HEK293T (cell line): ENCODE measurements around the gene SHROOM1.

Source experiments
- CTCF ChIA-PET: fragments of 350-600 bp; formaldehyde crosslinking; extraction: SDS; loops from one replicate; lab custom pipeline; 2021; ENCODE audit warnings: antibody characterized with exemption, inconsistent platforms; lab: Yijun Ruan, JAX
- POLR2A ChIA-PET: fragments of 350-600 bp; formaldehyde crosslinking; extraction: SDS; loops from one replicate; lab custom pipeline; 2020; ENCODE audit warnings: antibody characterized with exemption, inconsistent platforms; lab: Yijun Ruan, JAX
- DNase-seq: peaks from one replicate; pipeline ENCODE4 v3.0.0; 2012; ENCODE audit warnings: mixed read lengths; ENCODE audit errors: extremely low spot score
- ARNT ChIP-seq: fragments of 450-650 bp; IDR thresholded peaks from 2 replicates; pipeline ENCODE4 v1.6.1; 2017; ENCODE audit warnings: mild to moderate bottlenecking
- BHLHE40 ChIP-seq: fragments of 450-650 bp; IDR thresholded peaks from 2 replicates; pipeline ENCODE4 v1.6.1; 2016; ENCODE audit warnings: mild to moderate bottlenecking, moderate library complexity, borderline replicate concordance
- CTBP1 ChIP-seq: fragments of 450-650 bp; IDR thresholded peaks from 2 replicates; pipeline ENCODE4 v1.6.1; 2016; ENCODE audit warnings: borderline replicate concordance
- ELF4 ChIP-seq: fragments of 450-650 bp; IDR thresholded peaks from 2 replicates; pipeline ENCODE4 v1.6.1; 2017; ENCODE audit warnings: antibody characterized with exemption
- FOXA1 ChIP-seq: fragments of 450-650 bp; IDR thresholded peaks from 2 replicates; pipeline ENCODE4 v1.6.1; 2016; ENCODE audit warnings: mild to moderate bottlenecking
- FOXK2 ChIP-seq: fragments of 450-650 bp; IDR thresholded peaks from 2 replicates; pipeline ENCODE4 v1.6.1; 2016; ENCODE audit warnings: mild to moderate bottlenecking
- FOXM1 ChIP-seq: fragments of 450-650 bp; IDR thresholded peaks from 2 replicates; pipeline ENCODE4 v1.6.1; 2017; ENCODE audit warnings: mild to moderate bottlenecking, borderline replicate concordance
- HDGF ChIP-seq: fragments of 450-650 bp; IDR thresholded peaks from 2 replicates; pipeline ENCODE4 v1.6.1; 2017; ENCODE audit warnings: antibody characterized with exemption, borderline replicate concordance
- L3MBTL2 ChIP-seq: fragments of 450-650 bp; conservative IDR thresholded peaks from 2 replicates; pipeline ENCODE4 v1.6.1; 2016; ENCODE audit warnings: mild to moderate bottlenecking
- LEF1 ChIP-seq: fragments of 450-650 bp; IDR thresholded peaks from 2 replicates; pipeline ENCODE4 v1.6.1; 2017; ENCODE audit warnings: mild to moderate bottlenecking, borderline replicate concordance
- NFRKB ChIP-seq: fragments of 450-650 bp; IDR thresholded peaks from 2 replicates; pipeline ENCODE4 v1.6.1; 2016; ENCODE audit warnings: mild to moderate bottlenecking, moderate library complexity
- SP1 ChIP-seq: fragments of 450-650 bp; IDR thresholded peaks from 2 replicates; pipeline ENCODE4 v1.6.1; 2017
- SUZ12 ChIP-seq: fragments of 450-650 bp; IDR thresholded peaks from 2 replicates; pipeline ENCODE4 v1.6.1; 2016; ENCODE audit warnings: mild to moderate bottlenecking
- TARDBP ChIP-seq: fragments of 450-650 bp; IDR thresholded peaks from 2 replicates; pipeline ENCODE4 v1.6.1; 2016
- ZNF384 ChIP-seq: fragments of 450-650 bp; IDR thresholded peaks from 2 replicates; pipeline ENCODE4 v1.6.1; 2016
- TF ChIP-seq, protein P1 (sequence below): fragments of 450-650 bp; IDR thresholded peaks from 2 replicates; pipeline ENCODE4 v1.6.1; 2016

Gene SHROOM1

DNA sequence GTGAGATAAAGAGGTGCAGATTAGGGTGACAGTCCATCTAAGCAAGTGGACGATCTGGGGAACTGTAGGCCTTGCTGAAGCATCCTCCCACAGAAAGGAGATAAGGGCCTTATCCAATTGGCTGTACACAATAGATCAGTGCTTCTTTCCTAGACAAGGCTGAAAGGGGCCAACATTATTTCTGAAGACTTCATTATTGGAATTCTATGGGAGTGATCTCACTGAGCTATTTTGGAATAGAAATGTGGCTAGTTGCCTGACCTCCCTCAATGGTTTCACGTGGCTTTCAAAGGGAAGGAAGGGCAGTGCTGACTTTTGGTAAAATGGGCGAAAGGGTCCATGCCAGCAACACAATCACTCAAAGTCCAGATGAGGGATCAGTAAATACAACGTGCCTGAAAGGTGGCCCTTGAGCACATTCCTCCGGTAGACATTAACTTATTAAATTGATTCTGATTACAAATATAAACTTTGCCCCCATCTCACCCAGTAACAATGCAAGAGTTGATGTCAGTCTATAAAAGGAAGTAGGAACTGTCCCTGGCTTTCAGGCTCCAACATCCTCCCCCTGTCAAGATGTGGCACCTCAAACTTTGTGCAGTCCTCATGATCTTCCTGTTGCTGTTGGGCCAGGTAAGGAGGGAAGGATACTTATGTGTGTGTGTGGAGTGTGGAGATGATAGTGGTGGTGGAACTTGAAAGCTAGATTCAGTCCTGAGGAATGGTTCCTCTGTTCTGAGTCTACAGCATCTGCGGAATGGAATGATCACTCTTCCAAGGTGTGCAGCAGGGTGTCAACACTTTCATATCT lies 42.9 kb upstream of the SHROOM1 start, which contains the start of gene LEAP2:
Gene LEAP2 (plus strand): TSS at position 550 of the 811 bp plus-strand sequence. CDS start 27 bp downstream, at position 577.
- ChIA-PET POLR2A (interaction anchor here (1.6 kb wide), 1 partner anchor 43 kb away, joined by 4 read pairs; the partner anchor contains the start of gene SHROOM1), CTCF (interaction anchor here (1.5 kb wide), 1 partner anchor 10 kb away, joined by 4 read pairs; no protein-coding TSS in a partner anchor)
- TF ChIP-seq NFRKB (no peak), ELF4 (no peak)
- no peak for DNase-seq

DNA sequence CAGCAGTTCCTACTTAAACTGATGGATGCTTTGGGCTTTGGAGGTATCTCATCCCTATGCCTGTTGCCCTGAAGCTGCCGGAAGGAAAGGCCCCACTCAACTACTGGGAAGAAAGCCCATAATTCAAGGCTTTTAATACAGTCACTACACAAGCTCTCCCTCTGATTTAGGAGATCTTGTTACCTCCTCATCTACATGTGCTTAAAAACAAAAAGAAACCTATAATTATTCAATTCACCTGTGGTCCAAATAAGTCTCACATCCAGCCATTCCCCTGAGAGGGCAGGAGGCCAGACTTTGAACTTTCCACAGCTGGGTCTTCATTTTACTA lies 42.3 kb upstream of the SHROOM1 start:
- no peak for TF ChIP-seq NFRKB
- TF ChIP-seq, protein P1, sequence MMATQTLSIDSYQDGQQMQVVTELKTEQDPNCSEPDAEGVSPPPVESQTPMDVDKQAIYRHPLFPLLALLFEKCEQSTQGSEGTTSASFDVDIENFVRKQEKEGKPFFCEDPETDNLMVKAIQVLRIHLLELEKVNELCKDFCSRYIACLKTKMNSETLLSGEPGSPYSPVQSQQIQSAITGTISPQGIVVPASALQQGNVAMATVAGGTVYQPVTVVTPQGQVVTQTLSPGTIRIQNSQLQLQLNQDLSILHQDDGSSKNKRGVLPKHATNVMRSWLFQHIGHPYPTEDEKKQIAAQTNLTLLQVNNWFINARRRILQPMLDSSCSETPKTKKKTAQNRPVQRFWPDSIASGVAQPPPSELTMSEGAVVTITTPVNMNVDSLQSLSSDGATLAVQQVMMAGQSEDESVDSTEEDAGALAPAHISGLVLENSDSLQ, result no peak
- no peak for TF ChIP-seq HDGF
- no peak for TF ChIP-seq L3MBTL2
- TF ChIP-seq CTBP1, result no peak
- no peak for TF ChIP-seq FOXK2
- TF ChIP-seq ARNT, result no peak
- TF ChIP-seq SP1, result no peak
- no peak for TF ChIP-seq ELF4
- no peak for TF ChIP-seq TARDBP
- no peak for TF ChIP-seq SUZ12
- no peak for TF ChIP-seq BHLHE40
- TF ChIP-seq ZNF384, result no peak
- TF ChIP-seq FOXA1, result no peak
- TF ChIP-seq FOXM1, result no peak
- POLR2A ChIA-PET, result interaction anchor here (1.6 kb wide), 1 partner anchor 42 kb away, joined by 4 read pairs; the partner anchor contains the start of gene SHROOM1

DNA sequence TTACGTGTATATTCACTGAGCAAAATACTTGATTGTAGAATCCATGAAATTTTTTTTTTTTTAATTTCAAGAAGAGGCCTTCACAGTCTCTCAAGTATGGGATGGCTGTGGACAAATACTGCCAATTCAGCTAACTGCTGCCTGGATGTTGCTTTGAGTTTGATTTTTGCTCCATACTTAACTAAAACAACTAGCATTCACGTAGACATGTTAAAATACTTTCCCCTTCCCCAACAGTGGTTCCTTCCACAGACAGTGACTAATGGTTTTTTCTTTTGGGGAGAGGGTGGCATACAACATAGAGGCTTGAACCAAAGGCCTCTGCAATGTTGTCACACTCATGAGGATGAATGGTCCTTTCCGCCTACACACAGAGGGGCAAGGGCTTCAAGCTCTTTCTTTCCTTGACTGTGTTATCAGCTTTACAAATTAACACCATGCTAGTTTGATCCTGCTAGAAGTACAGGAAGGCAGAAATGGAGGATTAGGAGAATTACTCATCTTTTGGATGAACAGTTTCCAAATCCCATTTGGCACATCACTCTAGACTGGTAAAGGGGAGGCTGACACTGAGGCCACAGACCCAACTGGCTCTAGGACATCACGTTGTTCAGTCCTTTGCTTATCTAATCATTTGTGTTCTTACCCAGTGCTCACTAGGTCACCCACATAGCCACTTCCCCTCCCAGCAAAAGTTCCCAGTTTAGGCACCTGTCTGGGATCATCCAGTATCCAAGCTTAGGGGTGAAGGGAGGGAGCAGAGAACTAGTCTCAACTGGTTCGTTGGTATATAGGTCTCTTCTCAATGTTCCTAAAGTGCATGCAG lies 41.2 kb upstream of the SHROOM1 start:
- POLR2A ChIA-PET, result interaction anchor here (0.8 to 1.6 kb wide), 4 partner anchors 12 to 134 kb away, joined by 3 to 4 read pairs (median 4); partner anchors contain the start of genes KIF3A and SHROOM1
- DNase-seq, result no peak
- TF ChIP-seq, protein P1, result no peak
- TF ChIP-seq SP1 (no peak), BHLHE40 (no peak), SUZ12 (no peak)
- CTCF ChIA-PET, result interaction anchor here (1.0 kb wide), 1 partner anchor 11 kb away, joined by 5 read pairs; no protein-coding TSS in a partner anchor

More for the DNA sequence above, 42.3 kb upstream of the SHROOM1 start:
- CTCF ChIA-PET, result no interaction called here
- DNase-seq, result no peak

DNA sequence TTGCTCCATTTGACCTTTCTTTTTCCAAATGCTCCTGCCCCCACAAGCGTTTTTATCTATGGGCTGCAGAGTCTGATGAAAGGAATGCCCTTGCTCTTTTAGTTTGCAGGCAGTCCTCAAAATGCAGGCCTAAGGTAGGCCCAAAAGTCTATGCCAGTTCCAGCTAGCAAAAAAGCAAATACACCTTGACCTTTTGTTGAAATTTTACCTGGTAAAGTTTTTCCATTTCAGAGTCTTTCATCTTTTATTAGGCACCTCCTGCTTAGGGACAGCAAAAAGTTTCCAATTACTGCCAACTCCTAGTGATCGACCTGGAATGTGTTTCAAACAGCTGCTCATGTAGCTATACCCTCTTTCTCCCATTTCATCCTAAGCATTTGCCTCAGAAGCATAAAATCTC lies 40.4 kb upstream of the SHROOM1 start:
- CTCF ChIA-PET, result interaction anchor here (1.1 kb wide), 1 partner anchor 12 kb away, joined by 3 read pairs; no protein-coding TSS in a partner anchor
- POLR2A ChIA-PET, result interaction anchor here (0.8 to 2.0 kb wide), 3 partner anchors 11 to 19 kb away, joined by 3 to 5 read pairs (median 4); no protein-coding TSS in a partner anchor
- no peak for DNase-seq
- TF ChIP-seq NFRKB (no peak), ELF4 (no peak), FOXM1 (no peak), FOXK2 (no peak), BHLHE40 (no peak), LEF1 (no peak), L3MBTL2 (no peak), HDGF (no peak), ZNF384 (no peak), CTBP1 (no peak), FOXA1 (no peak), SUZ12 (no peak), TARDBP (no peak), ARNT (no peak), SP1 (no peak)
- TF ChIP-seq, protein P1, result no peak

DNA sequence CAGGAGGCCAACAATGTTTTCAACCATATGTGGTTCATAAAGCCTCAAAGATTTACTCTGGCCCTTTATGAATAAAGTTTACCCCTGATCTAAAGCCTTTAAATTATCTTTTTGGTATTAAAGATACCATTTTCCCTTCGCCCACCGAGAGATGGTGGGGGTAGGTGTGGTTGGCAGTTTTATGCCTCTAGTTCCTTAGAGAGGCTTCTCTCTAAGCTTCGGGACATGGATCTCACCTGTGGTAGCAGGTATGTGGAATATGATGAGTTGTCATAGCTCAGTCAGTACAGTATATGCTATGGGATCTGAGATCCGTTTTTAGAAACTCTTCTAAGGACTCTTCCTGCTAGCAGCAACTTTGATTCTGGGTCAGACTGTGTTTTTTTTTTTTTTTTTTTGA lies 38.3 kb upstream of the SHROOM1 start:
- no peak for DNase-seq
- TF ChIP-seq SP1, result no peak
- no peak for TF ChIP-seq ZNF384
- no peak for TF ChIP-seq NFRKB
- TF ChIP-seq HDGF, result no peak
- TF ChIP-seq BHLHE40, result no peak
- no peak for TF ChIP-seq LEF1
- no peak for TF ChIP-seq SUZ12
- TF ChIP-seq L3MBTL2, result no peak
- no peak for TF ChIP-seq TARDBP
- no peak for TF ChIP-seq FOXM1
- no peak for TF ChIP-seq CTBP1
- TF ChIP-seq FOXK2, result no peak
- no peak for TF ChIP-seq FOXA1
- no peak for TF ChIP-seq ELF4
- TF ChIP-seq, protein P1, result no peak
- TF ChIP-seq ARNT, result no peak
- CTCF ChIA-PET, result interaction anchor here (0.8 to 1.3 kb wide), 2 partner anchors 9 to 15 kb away, joined by 4 read pairs; no protein-coding TSS in a partner anchor
- POLR2A ChIA-PET, result interaction anchor here (1.5 to 4.1 kb wide), 4 partner anchors 8 to 190 kb away, joined by 3 to 29 read pairs (median 12); partner anchors contain the start of gene SHROOM1
